OCI-LY7 (cell line): ENCODE measurements around the gene ZNF488. TPM values are rescaled to one million over a fixed set of nuclear protein-coding genes. Genes with fewer than 3 reads are reported as not detected.

Experiments
- BruUV-seq: library from RNA; stranded (reverse); fragments of 400-500 nt; replicated peaks from 2 replicates; lab custom pipeline; 2021; lab: Mats Ljungman, UMichigan
- CTCF ChIA-PET: fragments of 300-600 bp; sonication (Branson Sonifier 250); formaldehyde crosslinking; loops from one replicate; lab custom pipeline; 2022; ENCODE audit warnings: antibody characterized with exemption; ENCODE audit not compliant: unreplicated experiment; lab: Charles Lee
- POLR2A ChIA-PET: fragments of 300-600 bp; sonication (Branson Sonifier 250); formaldehyde crosslinking; loops from one replicate; lab custom pipeline; 2022; ENCODE audit warnings: antibody characterized with exemption; lab: Charles Lee
- DNase-seq: peaks from one replicate; pipeline ENCODE4 v3.0.0-alpha.2; 2015; ENCODE audit warnings: low spot score
- H2AFZ ChIP-seq: fragments of 200-600 bp; sonication (generic), shearing (Covaris generic); 2 replicates; pipeline ENCODE4 v1.6.1; 2014; ENCODE audit warnings: mild to moderate bottlenecking, antibody characterized with exemption, low read length, moderate library complexity
- H3K27ac ChIP-seq: fragments of 200-600 bp; sonication (generic); 2 replicates; pipeline ENCODE4 v1.5.1; 2014; ENCODE audit warnings: mixed run types, low read depth, mild to moderate bottlenecking, moderate library complexity, low read length, inconsistent platforms; ENCODE audit not compliant: poor library complexity, severe bottlenecking
- H3K36me3 ChIP-seq: fragments of 200-600 bp; sonication (generic); 2 replicates; pipeline ENCODE4 v1.6.1; 2014; ENCODE audit warnings: mild to moderate bottlenecking, antibody characterized with exemption, low read length, moderate library complexity, mixed read lengths; ENCODE audit not compliant: insufficient read depth
- H3K4me1 ChIP-seq: fragments of 200-600 bp; sonication (generic); 2 replicates; pipeline ENCODE4 v1.5.1; 2014; ENCODE audit warnings: mild to moderate bottlenecking, low read length; ENCODE audit not compliant: insufficient read depth, poor library complexity, severe bottlenecking
- H3K4me2 ChIP-seq: fragments of 200-600 bp; sonication (generic); 2 replicates; pipeline ENCODE4 v1.6.1; 2014; ENCODE audit warnings: mild to moderate bottlenecking, low read length
- H3K4me3 ChIP-seq: fragments of 200-600 bp; sonication (generic); 2 replicates; pipeline ENCODE4 v1.5.1; 2014; ENCODE audit warnings: mild to moderate bottlenecking, low read depth, low read length; ENCODE audit not compliant: poor library complexity, severe bottlenecking
- H3K79me2 ChIP-seq: fragments of 200-600 bp; sonication (generic); 2 replicates; pipeline ENCODE4 v1.6.1; 2016; ENCODE audit warnings: low read depth, mild to moderate bottlenecking, low read length, moderate library complexity, mixed read lengths; ENCODE audit not compliant: insufficient read depth
- H3K9me2 ChIP-seq: fragments of 200-600 bp; sonication (generic); 2 replicates; pipeline ENCODE4 v1.6.1; 2016; ENCODE audit warnings: mild to moderate bottlenecking, low read length, mixed read lengths; ENCODE audit not compliant: insufficient read depth
- H3K9me3 ChIP-seq: fragments of 200-600 bp; sonication (generic); 2 replicates; pipeline ENCODE4 v1.6.1; 2014; ENCODE audit warnings: mild to moderate bottlenecking, mixed run types, low read length, mixed read lengths
- H4K20me1 ChIP-seq: fragments of 200-600 bp; sonication (generic); 2 replicates; pipeline ENCODE4 v1.6.1; 2014; ENCODE audit warnings: mild to moderate bottlenecking, antibody characterized with exemption, low read length, moderate library complexity, mixed read lengths; ENCODE audit not compliant: insufficient read depth
- EZH2phosphoT487 ChIP-seq: fragments of 200-600 bp; sonication (generic); IDR thresholded peaks from 2 replicates; pipeline ENCODE4 v1.6.1; 2018; ENCODE audit warnings: low read depth, borderline replicate concordance, mild to moderate bottlenecking, mixed run types, antibody characterized with exemption, low read length, moderate library complexity, mixed read lengths
- intact Hi-C: fragments of 100-400 bp; cut with micrococcal nuclease; formaldehyde crosslinking; loops from one replicate; pipeline ENCODE4 v1.10.0; 2022; ENCODE audit not compliant: unreplicated experiment
- total RNA-seq, 2 experiments: library from RNA; depleted of rRNA in 1 of 2; stranded (reverse); fragments of >200 nt in 1 of 2; shearing (Covaris generic) in 1 of 2; gene quantifications; 2 replicates each; pipeline ENCODE4 v1.2.3, GENCODE V29; 2014 to 2022
- TF ChIP-seq, protein P1 (sequence below): fragments of 200-600 bp; sonication (generic); conservative IDR thresholded peaks from 2 replicates; pipeline ENCODE4 v1.5.1; 2014; ENCODE audit warnings: mild to moderate bottlenecking, antibody characterized with exemption, low read length, moderate library complexity, mixed read lengths

ZNF488 gene
- total RNA-seq, 2 experiments from 2014 or later: 0.06 to 0.34 TPM

- H3K9me3 ChIP-seq: no peaks in the 10 kb centered on the region
- DNase-seq: no peak
- no TSS peak for BruUV-seq
- intact Hi-C loops: no loop called here
- no peak overlapping the region for H3K4me2 ChIP-seq
- H2AFZ ChIP-seq: no peak overlapping the region
- ChIA-PET CTCF (no interaction called here), POLR2A (interaction anchor here (0.9 kb wide), 1 partner anchor 1096 kb away, joined by 3 read pairs; no protein-coding TSS in a partner anchor)
- no peaks in the 10 kb centered on the region for H4K20me1 ChIP-seq
- no peak overlapping the region for H3K4me3 ChIP-seq
- H3K27ac ChIP-seq: no peak overlapping the region
- no peaks in the 10 kb centered on the region for H3K79me2 ChIP-seq
- no peaks in the 10 kb centered on the region for H3K9me2 ChIP-seq
- no peaks in the 10 kb centered on the region for H3K36me3 ChIP-seq
- no peak for TF ChIP-seq EZH2phosphoT487
- TF ChIP-seq, protein P1, sequence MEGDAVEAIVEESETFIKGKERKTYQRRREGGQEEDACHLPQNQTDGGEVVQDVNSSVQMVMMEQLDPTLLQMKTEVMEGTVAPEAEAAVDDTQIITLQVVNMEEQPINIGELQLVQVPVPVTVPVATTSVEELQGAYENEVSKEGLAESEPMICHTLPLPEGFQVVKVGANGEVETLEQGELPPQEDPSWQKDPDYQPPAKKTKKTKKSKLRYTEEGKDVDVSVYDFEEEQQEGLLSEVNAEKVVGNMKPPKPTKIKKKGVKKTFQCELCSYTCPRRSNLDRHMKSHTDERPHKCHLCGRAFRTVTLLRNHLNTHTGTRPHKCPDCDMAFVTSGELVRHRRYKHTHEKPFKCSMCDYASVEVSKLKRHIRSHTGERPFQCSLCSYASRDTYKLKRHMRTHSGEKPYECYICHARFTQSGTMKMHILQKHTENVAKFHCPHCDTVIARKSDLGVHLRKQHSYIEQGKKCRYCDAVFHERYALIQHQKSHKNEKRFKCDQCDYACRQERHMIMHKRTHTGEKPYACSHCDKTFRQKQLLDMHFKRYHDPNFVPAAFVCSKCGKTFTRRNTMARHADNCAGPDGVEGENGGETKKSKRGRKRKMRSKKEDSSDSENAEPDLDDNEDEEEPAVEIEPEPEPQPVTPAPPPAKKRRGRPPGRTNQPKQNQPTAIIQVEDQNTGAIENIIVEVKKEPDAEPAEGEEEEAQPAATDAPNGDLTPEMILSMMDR: no peak
- H3K4me1 ChIP-seq: peaks cover 14% of the 10 kb centered on the region
Measured at GRCh38 chr10:47380341-47381102, 3.6 kb downstream of the ZNF488 start.

DNA sequence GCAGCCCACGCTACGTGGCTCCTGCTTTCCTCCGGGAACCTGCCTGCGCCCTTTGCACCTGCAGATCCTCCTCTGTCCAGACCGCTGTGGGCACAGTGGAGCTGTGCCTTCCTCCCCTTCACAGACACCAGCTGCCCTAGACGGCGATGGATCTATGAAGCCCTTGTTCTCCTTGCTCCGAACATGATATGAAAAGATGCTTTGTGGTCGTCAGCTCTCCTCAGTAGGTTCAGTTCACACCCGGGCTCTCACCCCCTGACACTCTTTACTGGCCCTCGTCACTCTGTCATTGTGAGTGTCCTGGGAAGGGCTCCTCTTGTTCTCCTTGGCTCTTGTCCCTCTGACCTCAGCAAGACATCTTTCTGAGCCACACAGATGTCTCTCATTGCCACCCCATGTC lies 4.2 kb downstream of the ZNF488 start:
- POLR2A ChIA-PET: no interaction called here

More for the DNA sequence above, 4.2 kb downstream of the ZNF488 start:
- no TSS peak for BruUV-seq
- no peak for TF ChIP-seq EZH2phosphoT487
- TF ChIP-seq, protein P1: no peak
- Histone ChIP-seq H3K27ac (no peak overlapping the region), H3K4me2 (no peak overlapping the region), H2AFZ (no peak overlapping the region), H4K20me1 (no peaks in the 10 kb centered on the region), H3K79me2 (no peaks in the 10 kb centered on the region), H3K36me3 (no peaks in the 10 kb centered on the region), H3K9me3 (no peaks in the 10 kb centered on the region), H3K4me1 (peaks cover 12% of the 10 kb centered on the region), H3K9me2 (no peaks in the 10 kb centered on the region), H3K4me3 (no peak overlapping the region)
- DNase-seq: no peak
- CTCF ChIA-PET: no interaction called here
- intact Hi-C loops: loop anchor here (10.0 kb wide), 1 partner anchor 65 kb away; no protein-coding TSS in a partner anchor
